NB4 (cell line): ENCODE data around the gene HHIP.

Experiments
- TF ChIP-seq, protein P1 (sequence below): IDR thresholded peaks from one replicate; pipeline ENCODE4 v1.5.1; 2012; ENCODE audit warnings: low read depth, low read length
- TF ChIP-seq, protein P2 (sequence below): IDR thresholded peaks from 2 replicates; pipeline ENCODE4 v1.6.1; 2011; ENCODE audit warnings: low read depth, low read length

DNA sequence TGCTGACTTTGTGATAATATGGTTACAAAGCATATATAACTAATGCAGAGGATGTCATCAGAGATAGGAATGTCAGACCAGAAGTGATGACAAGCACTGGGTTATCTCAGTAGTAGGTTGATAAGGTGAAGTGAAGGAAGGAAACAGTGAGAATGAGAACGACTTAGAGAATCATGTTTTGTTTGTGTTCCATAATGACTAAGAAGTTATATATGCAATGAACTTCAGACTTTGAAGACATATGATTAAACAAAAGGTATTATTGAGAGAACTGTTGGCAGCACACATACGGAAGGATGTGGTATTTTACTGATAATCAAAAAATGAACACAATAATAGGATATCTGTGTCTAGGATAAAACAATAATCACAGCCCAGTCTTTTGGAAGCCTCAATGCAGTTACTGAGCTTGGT lies 18.3 kb upstream of the HHIP start:
- TF ChIP-seq, protein P1, sequence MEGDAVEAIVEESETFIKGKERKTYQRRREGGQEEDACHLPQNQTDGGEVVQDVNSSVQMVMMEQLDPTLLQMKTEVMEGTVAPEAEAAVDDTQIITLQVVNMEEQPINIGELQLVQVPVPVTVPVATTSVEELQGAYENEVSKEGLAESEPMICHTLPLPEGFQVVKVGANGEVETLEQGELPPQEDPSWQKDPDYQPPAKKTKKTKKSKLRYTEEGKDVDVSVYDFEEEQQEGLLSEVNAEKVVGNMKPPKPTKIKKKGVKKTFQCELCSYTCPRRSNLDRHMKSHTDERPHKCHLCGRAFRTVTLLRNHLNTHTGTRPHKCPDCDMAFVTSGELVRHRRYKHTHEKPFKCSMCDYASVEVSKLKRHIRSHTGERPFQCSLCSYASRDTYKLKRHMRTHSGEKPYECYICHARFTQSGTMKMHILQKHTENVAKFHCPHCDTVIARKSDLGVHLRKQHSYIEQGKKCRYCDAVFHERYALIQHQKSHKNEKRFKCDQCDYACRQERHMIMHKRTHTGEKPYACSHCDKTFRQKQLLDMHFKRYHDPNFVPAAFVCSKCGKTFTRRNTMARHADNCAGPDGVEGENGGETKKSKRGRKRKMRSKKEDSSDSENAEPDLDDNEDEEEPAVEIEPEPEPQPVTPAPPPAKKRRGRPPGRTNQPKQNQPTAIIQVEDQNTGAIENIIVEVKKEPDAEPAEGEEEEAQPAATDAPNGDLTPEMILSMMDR: no peak
- TF ChIP-seq, protein P2, sequence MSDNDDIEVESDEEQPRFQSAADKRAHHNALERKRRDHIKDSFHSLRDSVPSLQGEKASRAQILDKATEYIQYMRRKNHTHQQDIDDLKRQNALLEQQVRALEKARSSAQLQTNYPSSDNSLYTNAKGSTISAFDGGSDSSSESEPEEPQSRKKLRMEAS: no peak
